ENCODE results near the gene ZNF175. TPM values are rescaled to one million over a fixed set of nuclear protein-coding genes. Genes with fewer than 3 reads are reported as not detected.

ZNF175 gene
- total RNA-seq, 1 donor from 2014 or later, result 7.3 TPM

GRCh38 chr19:51637362-51637978, 66.4 kb downstream of the ZNF175 start:
- DNase-seq, result no peak
- Histone ChIP-seq H3K27ac (replicated peaks) (no peak overlapping the region), H3K27me3 (ENCODE audit: low read depth) (peaks cover 16% of the 10 kb centered on the region), H3K4me3 (no peak overlapping the region), H3K36me3 (no peaks in the 10 kb centered on the region), H3K4me1 (no peaks in the 10 kb centered on the region), H3K9me3 (replicated peaks) (no peaks in the 10 kb centered on the region)
- TF ChIP-seq CTCF (IDR thresholded peaks at IDR 0.05; ENCODE audit: borderline replicate concordance), result peak; percentile 29
- intact Hi-C loops (cut with micrococcal nuclease), result no loop called here

GRCh38 chr19:51639916-51640315, 68.8 kb downstream of the ZNF175 start:
- Histone ChIP-seq H3K4me3 (no peak overlapping the region), H3K9me3 (replicated peaks) (no peaks in the 10 kb centered on the region), H3K36me3 (no peaks in the 10 kb centered on the region), H3K27ac (replicated peaks) (no peak overlapping the region), H3K27me3 (ENCODE audit: low read depth) (peaks cover 16% of the 10 kb centered on the region), H3K4me1 (no peaks in the 10 kb centered on the region)
- intact Hi-C loops (cut with micrococcal nuclease), result no loop called here
- no peak for DNase-seq
- no peak for TF ChIP-seq CTCF (IDR thresholded peaks at IDR 0.05; ENCODE audit: borderline replicate concordance)

GRCh38 chr19:51640386-51640785, 69.3 kb downstream of the ZNF175 start:
- H3K27me3 ChIP-seq (ENCODE audit: low read depth), result peaks cover 16% of the 10 kb centered on the region
- DNase-seq, result no peak
- H3K4me1 ChIP-seq, result no peaks in the 10 kb centered on the region
- H3K9me3 ChIP-seq (replicated peaks), result no peaks in the 10 kb centered on the region
- H3K27ac ChIP-seq (replicated peaks), result no peak overlapping the region
- no peak overlapping the region for H3K4me3 ChIP-seq
- no peaks in the 10 kb centered on the region for H3K36me3 ChIP-seq
- no peak for TF ChIP-seq CTCF (IDR thresholded peaks at IDR 0.05; ENCODE audit: borderline replicate concordance)
- intact Hi-C loops (cut with micrococcal nuclease), result no loop called here

- Histone ChIP-seq H3K9me3 (replicated peaks) (no peaks in the 10 kb centered on the region), H3K4me3 (no peak overlapping the region), H3K27ac (replicated peaks) (no peak overlapping the region), H3K4me1 (no peaks in the 10 kb centered on the region), H3K27me3 (ENCODE audit: low read depth) (peaks cover 16% of the 10 kb centered on the region), H3K36me3 (no peaks in the 10 kb centered on the region)
- no peak for TF ChIP-seq CTCF (IDR thresholded peaks at IDR 0.05; ENCODE audit: borderline replicate concordance)
- intact Hi-C loops (cut with micrococcal nuclease), result no loop called here
- no peak for DNase-seq
Measured at GRCh38 chr19:51641648-51642047, 70.6 kb downstream of the ZNF175 start.

Other genes with a start within 250 kb of the ZNF175 start
- 0.66 TPM for gene VSIG10L, start 229.1 kb upstream of the ZNF175 start, total RNA-seq
- gene ETFB, start 204.9 kb upstream of the ZNF175 start, total RNA-seq, result 365 TPM
- gene CLDND2, start 202.3 kb upstream of the ZNF175 start, total RNA-seq, result 1.5 TPM
- gene NKG7, start 198.6 kb upstream of the ZNF175 start, total RNA-seq, result 1.8 TPM
- gene LIM2, start 183.3 kb upstream of the ZNF175 start, total RNA-seq, result not detected
- not detected for gene C19orf84, start 180.7 kb upstream of the ZNF175 start, total RNA-seq
- gene SIGLEC10, start 153.6 kb upstream of the ZNF175 start, total RNA-seq, result 0.38 TPM
- gene SIGLEC8, start 112.8 kb upstream of the ZNF175 start, total RNA-seq, result 0.16 TPM
- gene CEACAM18, start 92.7 kb upstream of the ZNF175 start, total RNA-seq, result not detected
- 0.11 TPM for gene SIGLEC12, start 69.5 kb upstream of the ZNF175 start, total RNA-seq
- 0.33 TPM for gene SIGLEC6, start 39.6 kb upstream of the ZNF175 start, total RNA-seq
- gene SIGLEC5, start 59.1 kb downstream of the ZNF175 start, total RNA-seq, result not detected
- gene SIGLEC14, start 75.5 kb downstream of the ZNF175 start, total RNA-seq, result 0.33 TPM
- gene SPACA6, start 122.0 kb downstream of the ZNF175 start, total RNA-seq, result 11.8 TPM
- gene HAS1, start 152.7 kb downstream of the ZNF175 start, total RNA-seq, result 0.41 TPM
- 4.5 TPM for gene FPR1, start 180.6 kb downstream of the ZNF175 start, total RNA-seq
- gene FPR2, start 189.9 kb downstream of the ZNF175 start, total RNA-seq, result 0.74 TPM
- gene FPR3, start 223.9 kb downstream of the ZNF175 start, total RNA-seq, result 3.6 TPM